ENCODE measurements around the gene DNAL4.

Gene DNAL4

GRCh38 chr22:38738475-38739070 is 55.4 kb downstream of the DNAL4 start:
- no peak for DNase-seq

GRCh38 chr22:38737302-38738060 is 56.5 kb downstream of the DNAL4 start:
- DNase-seq = no peak

GRCh38 chr22:38736257-38736570 is 57.7 kb downstream of the DNAL4 start:
- no peak for DNase-seq

GRCh38 chr22:38735465-38736256 is 58.3 kb downstream of the DNAL4 start:
- no peak for DNase-seq

- no peak for DNase-seq
Observed at GRCh38 chr22:38735126-38735464, 58.8 kb downstream of the DNAL4 start.

GRCh38 chr22:38734421-38735100 is 59.4 kb downstream of the DNAL4 start:
- DNase-seq = no peak

- DNase-seq = no peak
Observed at GRCh38 chr22:38733724-38734381, 60.1 kb downstream of the DNAL4 start.

GRCh38 chr22:38733329-38733723 is 60.6 kb downstream of the DNAL4 start:
- DNase-seq = no peak

- DNase-seq = no peak
Observed at GRCh38 chr22:38732251-38732815, 61.6 kb downstream of the DNAL4 start.

GRCh38 chr22:38731703-38732161 is 62.2 kb downstream of the DNAL4 start:
- DNase-seq = no peak

- DNase-seq = no peak
Observed at GRCh38 chr22:38730411-38730871, 63.5 kb downstream of the DNAL4 start.

GRCh38 chr22:38729946-38730345 is 64.0 kb downstream of the DNAL4 start:
- no peak for DNase-seq

GRCh38 chr22:38728871-38729796 is 64.8 kb downstream of the DNAL4 start:
- DNase-seq = no peak

Data from NCI-H146 (cell line).